Prostate gland (tissue), 2 donors: ENCODE data around the gene HCN4. TPM values are rescaled to one million over a fixed set of nuclear protein-coding genes. Genes with fewer than 3 reads are reported as not detected.

Experiments used
- DNase-seq: peaks from one replicate; pipeline ENCODE4 v3.0.0-alpha.2; 2019; ENCODE audit warnings: low spot score
- H3K27ac ChIP-seq, 2 donors: fragments of 200-600 bp; sonication (generic); 2 replicates each; pipeline ENCODE4 v1.5.1; 2017 to 2019
- H3K27me3 ChIP-seq: fragments of 200-600 bp; sonication (generic); replicated peaks from 2 replicates; pipeline ENCODE4 v1.5.1; 2019; ENCODE audit not compliant: insufficient read depth
- H3K36me3 ChIP-seq, 2 donors: fragments of 200-600 bp; sonication (generic); 1 replicate in 1 of 2; 2 replicates in 1 of 2; pipeline versions ENCODE4 v1.5.1 to v1.8.1; 2017 to 2019
- H3K4me1 ChIP-seq: fragments of 200-600 bp; sonication (generic); replicated peaks from 2 replicates; pipeline ENCODE4 v1.5.1; 2019
- H3K4me3 ChIP-seq, 2 donors: fragments of 200-600 bp; sonication (generic); 2 replicates each; pipeline ENCODE4 v1.5.1; 2017 to 2019
- H3K9me3 ChIP-seq: fragments of 200-600 bp; sonication (generic); 2 replicates; pipeline ENCODE4 v1.5.1; 2017
- POLR2A ChIP-seq: fragments of 450-650 bp; IDR thresholded peaks from one replicate; pipeline ENCODE4 v1.6.1; 2016; ENCODE audit warnings: antibody characterized with exemption, mild to moderate bottlenecking
- POLR2AphosphoS5 ChIP-seq: sonication (generic); formaldehyde crosslinking; IDR thresholded peaks from one replicate; pipeline ENCODE4 v1.6.1; 2017; ENCODE audit warnings: antibody characterized with exemption
- WGBS: methylation state at CpG from one replicate; pipeline ENCODE4 v1.1.5; 2018; 5-methylcytosine and 5-hydroxymethylcytosine counted together
- intact Hi-C: fragments of 100-400 bp; cut with DNase I; formaldehyde crosslinking; loops from one replicate; pipeline ENCODE4 v1.14.2; 2022
- total RNA-seq, 2 donors: library from RNA; depleted of rRNA; stranded (reverse); fragments of >200 nt; gene quantifications; one replicate each; pipeline ENCODE4 v1.1.0, GENCODE V29; 2016
- TF ChIP-seq, protein P1 (sequence below), 4 experiments: fragments of 200-600 bp in 2 of 4; fragments of 450-650 bp in 2 of 4; sonication (generic) in 2 of 4; IDR thresholded peaks; 1 replicate in 3 of 4; 2 replicates in 1 of 4; pipeline ENCODE4 v1.5.1; 2016 to 2019; ENCODE audit warnings: antibody characterized with exemption in 4 of 4, mild to moderate bottlenecking in 2 of 4, moderate library complexity in 2 of 4

Gene HCN4
- total RNA-seq, 2 donors from 2014 or later = 0.18 to 6.0 TPM

GRCh38 chr15:73291441-73291840, 77.3 kb downstream of the HCN4 start:
- intact Hi-C loops = no loop called here
- H3K27ac ChIP-seq = no peak overlapping the region
- H3K9me3 ChIP-seq = no peaks in the 10 kb centered on the region
- H3K4me1 ChIP-seq = no peaks in the 10 kb centered on the region
- no peaks in the 10 kb centered on the region for H3K36me3 ChIP-seq
- TF ChIP-seq POLR2AphosphoS5 (no peak), POLR2A (no peak)
- DNase-seq = no peak
- H3K27me3 ChIP-seq = no peaks in the 10 kb centered on the region
- H3K4me3 ChIP-seq = no peak overlapping the region
- 95% methylated on average over 1 of the region's 1 CpG for WGBS

- no peaks in the 10 kb centered on the region for H3K36me3 ChIP-seq
- H3K4me3 ChIP-seq = no peak overlapping the region
- no peaks in the 10 kb centered on the region for H3K27me3 ChIP-seq
- no peak for DNase-seq
- H3K4me1 ChIP-seq = no peaks in the 10 kb centered on the region
- WGBS = 75% methylated on average over 1 of the region's 1 CpG
- intact Hi-C loops = no loop called here
- H3K27ac ChIP-seq = no peak overlapping the region
- H3K9me3 ChIP-seq = no peaks in the 10 kb centered on the region
- TF ChIP-seq, protein P1, sequence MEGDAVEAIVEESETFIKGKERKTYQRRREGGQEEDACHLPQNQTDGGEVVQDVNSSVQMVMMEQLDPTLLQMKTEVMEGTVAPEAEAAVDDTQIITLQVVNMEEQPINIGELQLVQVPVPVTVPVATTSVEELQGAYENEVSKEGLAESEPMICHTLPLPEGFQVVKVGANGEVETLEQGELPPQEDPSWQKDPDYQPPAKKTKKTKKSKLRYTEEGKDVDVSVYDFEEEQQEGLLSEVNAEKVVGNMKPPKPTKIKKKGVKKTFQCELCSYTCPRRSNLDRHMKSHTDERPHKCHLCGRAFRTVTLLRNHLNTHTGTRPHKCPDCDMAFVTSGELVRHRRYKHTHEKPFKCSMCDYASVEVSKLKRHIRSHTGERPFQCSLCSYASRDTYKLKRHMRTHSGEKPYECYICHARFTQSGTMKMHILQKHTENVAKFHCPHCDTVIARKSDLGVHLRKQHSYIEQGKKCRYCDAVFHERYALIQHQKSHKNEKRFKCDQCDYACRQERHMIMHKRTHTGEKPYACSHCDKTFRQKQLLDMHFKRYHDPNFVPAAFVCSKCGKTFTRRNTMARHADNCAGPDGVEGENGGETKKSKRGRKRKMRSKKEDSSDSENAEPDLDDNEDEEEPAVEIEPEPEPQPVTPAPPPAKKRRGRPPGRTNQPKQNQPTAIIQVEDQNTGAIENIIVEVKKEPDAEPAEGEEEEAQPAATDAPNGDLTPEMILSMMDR (IDR thresholded peaks at IDR 0.05) = no peak
- TF ChIP-seq POLR2AphosphoS5 = no peak
- no peak for TF ChIP-seq POLR2A
These were observed 81.7 kb downstream of the HCN4 start for GRCh38 chr15:73287019-73287418.

- Histone ChIP-seq H3K27me3 (no peaks in the 10 kb centered on the region), H3K9me3 (no peaks in the 10 kb centered on the region), H3K4me3 (no peak overlapping the region), H3K36me3 (no peaks in the 10 kb centered on the region), H3K4me1 (no peaks in the 10 kb centered on the region), H3K27ac (no peak overlapping the region)
- intact Hi-C loops = no loop called here
- WGBS = 90% methylated on average over 2 of the region's 2 CpGs
- no peak for DNase-seq
- TF ChIP-seq POLR2A (no peak), POLR2AphosphoS5 (no peak)
- TF ChIP-seq, protein P1 (IDR thresholded peaks at IDR 0.05) = no peak
These were observed 82.4 kb downstream of the HCN4 start for GRCh38 chr15:73286311-73286710.

DNA sequence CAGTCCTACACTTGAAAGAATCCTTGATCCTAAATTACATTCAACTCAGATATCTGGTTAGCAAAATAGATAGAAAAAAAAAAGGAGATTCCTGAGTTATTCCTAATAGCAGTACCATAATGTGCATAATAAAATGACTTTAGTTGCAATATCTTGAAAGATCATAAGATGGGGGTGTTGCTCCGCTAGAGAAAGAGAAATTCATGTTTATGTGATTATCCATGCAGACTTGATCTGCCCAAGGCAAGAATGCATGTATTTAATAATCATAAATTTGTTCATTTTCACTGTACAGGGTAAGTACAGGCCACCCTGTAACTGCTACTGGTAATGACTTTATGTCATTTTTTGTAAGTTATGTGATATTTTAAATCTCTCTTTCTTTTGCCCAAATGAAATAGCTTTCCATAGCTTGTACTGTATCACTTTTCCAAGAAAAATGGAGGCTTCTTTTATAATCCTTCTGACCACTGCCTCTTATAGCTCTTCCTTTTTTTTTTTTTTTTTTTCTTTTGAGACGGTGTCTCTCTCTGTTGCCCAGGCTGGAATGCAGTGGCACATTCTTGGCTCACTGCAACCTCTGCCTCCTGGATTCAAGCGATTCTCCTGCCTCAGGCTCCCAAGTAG, 84.6 kb downstream of the HCN4 start:
- Histone ChIP-seq H3K4me1 (no peaks in the 10 kb centered on the region), H3K27ac (no peak overlapping the region), H3K36me3 (no peaks in the 10 kb centered on the region), H3K9me3 (no peaks in the 10 kb centered on the region), H3K27me3 (no peaks in the 10 kb centered on the region), H3K4me3 (no peak overlapping the region)
- no peak for DNase-seq
- no peak for TF ChIP-seq POLR2AphosphoS5
- no peak for TF ChIP-seq POLR2A
- TF ChIP-seq, protein P1 (IDR thresholded peaks at IDR 0.05) = peak in 1 of 4 experiments; percentile 17
- 66% methylated on average over 3 of the region's 3 CpGs for WGBS
- intact Hi-C loops = no loop called here

GRCh38 chr15:73283366-73283962, 85.3 kb downstream of the HCN4 start:
- WGBS = 93% methylated on average over 2 of the region's 2 CpGs
- intact Hi-C loops = no loop called here
- Histone ChIP-seq H3K4me1 (no peaks in the 10 kb centered on the region), H3K27ac (no peak overlapping the region), H3K9me3 (no peaks in the 10 kb centered on the region), H3K36me3 (no peaks in the 10 kb centered on the region), H3K27me3 (no peaks in the 10 kb centered on the region), H3K4me3 (no peak overlapping the region)
- TF ChIP-seq POLR2A (no peak), POLR2AphosphoS5 (no peak)
- no peak for DNase-seq
